Measurements from ENCODE around the gene OR4D10. TPM values are rescaled to one million over a fixed set of nuclear protein-coding genes. Genes with fewer than 3 reads are reported as not detected.

The OR4D10 gene
- total RNA-seq (not detected), polyA plus RNA-seq (not detected)
- long read RNA-seq, donor 1 = 0 reads
- long read RNA-seq, donor 2 = 0 reads

- DNase-seq = no peak
- no peak within 1 kb of the TSS for H3K27ac ChIP-seq
- H3K4me3 ChIP-seq = no peak within 1 kb of the TSS
- TF ChIP-seq POLR2A (IDR thresholded peaks at IDR 0.05) (no peak), POLR2AphosphoS5 (IDR thresholded peaks at IDR 0.05) (no peak), CTCF (IDR thresholded peaks at IDR 0.05 in 8 of 11, conservative IDR thresholded peaks at IDR 0.05 in 3 of 11) (no peak)
- H3K9me3 ChIP-seq = no peaks in the 10 kb centered on the region
- no peaks in the 10 kb centered on the region for H3K36me3 ChIP-seq
- peaks cover 0 to 4% (median 0%) of the 10 kb centered on the region in 7 donors for H3K27me3 ChIP-seq (replicated peaks in 1 of 7)
- peaks cover 0 to 4% (median 0%) of the 10 kb centered on the region in 6 donors for H3K4me1 ChIP-seq
- intact Hi-C loops (cut with DNase I; ENCODE audit: low total_unique reads) = no loop called here
Measured at GRCh38 chr11:59473015-59473414, at the start of gene OR4D10. OR4D10 (plus strand) TSS chr11:59473315; CDS start chr11:59477430, 4,115 bp downstream.

- 62 to 84% (median 67%) methylated on average over 2 of the region's 2 CpGs for WGBS, 5 donors
- no peak for DNase-seq
- no peaks in the 10 kb centered on the region for H3K4me1 ChIP-seq
- H3K27ac ChIP-seq = no peak overlapping the region
- no peaks in the 10 kb centered on the region for H3K36me3 ChIP-seq
- H3K27me3 ChIP-seq (replicated peaks in 1 of 7) = no peaks in the 10 kb centered on the region
- intact Hi-C loops (cut with DNase I; ENCODE audit: low total_unique reads) = loop anchor here (10.0 kb wide), 1 partner anchor 139 kb away; no protein-coding TSS in a partner anchor
- H3K9me3 ChIP-seq = no peaks in the 10 kb centered on the region
- H3K4me3 ChIP-seq = no peak overlapping the region
- TF ChIP-seq POLR2A (IDR thresholded peaks at IDR 0.05) (no peak), CTCF (IDR thresholded peaks at IDR 0.05 in 8 of 11, conservative IDR thresholded peaks at IDR 0.05 in 3 of 11) (no peak), POLR2AphosphoS5 (IDR thresholded peaks at IDR 0.05) (no peak)
Measured at GRCh38 chr11:59423835-59424234, 49.3 kb upstream of the OR4D10 start.

- DNase-seq = no peak
- Histone ChIP-seq H3K4me1 (no peaks in the 10 kb centered on the region), H3K9me3 (no peaks in the 10 kb centered on the region), H3K4me3 (no peak overlapping the region), H3K27me3 (replicated peaks in 1 of 7) (no peaks in the 10 kb centered on the region), H3K27ac (no peak overlapping the region), H3K36me3 (no peaks in the 10 kb centered on the region)
- 75 to 78% (median 78%) methylated on average over 4 of the region's 4 CpGs for WGBS, 5 donors
- no peak for TF ChIP-seq POLR2A (IDR thresholded peaks at IDR 0.05)
- TF ChIP-seq CTCF (IDR thresholded peaks at IDR 0.05 in 8 of 11, conservative IDR thresholded peaks at IDR 0.05 in 3 of 11) = no peak
- TF ChIP-seq POLR2AphosphoS5 (IDR thresholded peaks at IDR 0.05) = no peak
- intact Hi-C loops (cut with DNase I; ENCODE audit: low total_unique reads) = loop anchor here (10.0 kb wide), 1 partner anchor 140 kb away; no protein-coding TSS in a partner anchor
Measured at GRCh38 chr11:59425131-59425530, 48.0 kb upstream of the OR4D10 start.

- no peak within 1 kb of the TSS for H3K27ac ChIP-seq
- intact Hi-C loops (cut with DNase I; ENCODE audit: low total_unique reads) = loop anchor here (10.0 kb wide), 1 partner anchor 142 kb away; no protein-coding TSS in a partner anchor
- H3K4me1 ChIP-seq = no peaks in the 10 kb centered on the region
- DNase-seq = no peak
- H3K27me3 ChIP-seq (replicated peaks in 1 of 7) = peaks cover 0 to 2% (median 0%) of the 10 kb centered on the region in 7 donors
- no peaks in the 10 kb centered on the region for H3K9me3 ChIP-seq
- WGBS, 5 donors = 75 to 86% (median 82%) methylated on average over 5 of the region's 5 CpGs
- H3K4me3 ChIP-seq = no peak within 1 kb of the TSS
- TF ChIP-seq POLR2AphosphoS5 (IDR thresholded peaks at IDR 0.05) = no peak
- H3K36me3 ChIP-seq = no peaks in the 10 kb centered on the region
Measured at GRCh38 chr11:59426361-59427067, 46.6 kb upstream of the OR4D10 start, which contains the start of gene OR5A2. OR5A2 (minus strand) TSS chr11:59426413; CDS start chr11:59422953, 3,460 bp downstream.
